COLO668 (cell line): ENCODE results near the gene METTL23.

Experiments
- DNase-seq: peaks from one replicate; lab custom pipeline; 2025; ENCODE audit not compliant: unreplicated experiment; lab: John Stamatoyannopoulos, UW

Gene METTL23

GRCh38 chr17:76726776-76727718 is at the start of gene METTL23:
METTL23 (plus strand) TSS chr17:76726839; CDS start chr17:76729711, 2,872 bp downstream.
- peak; percentile 71 for DNase-seq

GRCh38 chr17:76677406-76677805 is 49.2 kb upstream of the METTL23 start:
- DNase-seq, result no peak

GRCh38 chr17:76678330-76678729 is 48.3 kb upstream of the METTL23 start:
- DNase-seq, result no peak

GRCh38 chr17:76679239-76679638 is 47.4 kb upstream of the METTL23 start:
- no peak for DNase-seq

GRCh38 chr17:76681222-76682137 is 45.2 kb upstream of the METTL23 start:
- DNase-seq, result peak; percentile 49

- no peak for DNase-seq
These were observed 44.3 kb upstream of the METTL23 start for GRCh38 chr17:76682296-76682695.

GRCh38 chr17:76683011-76683755 is 43.5 kb upstream of the METTL23 start:
- DNase-seq, result no peak

- DNase-seq, result no peak
These were observed 42.5 kb upstream of the METTL23 start for GRCh38 chr17:76683921-76684745.

GRCh38 chr17:76684756-76685155 is 41.9 kb upstream of the METTL23 start:
- no peak for DNase-seq

GRCh38 chr17:76685366-76685765 is 41.3 kb upstream of the METTL23 start:
- no peak for DNase-seq

GRCh38 chr17:76685846-76686245 is 40.8 kb upstream of the METTL23 start:
- DNase-seq, result no peak

GRCh38 chr17:76686538-76687297 is 39.9 kb upstream of the METTL23 start:
- DNase-seq, result no peak

- no peak for DNase-seq
These were observed 39.1 kb upstream of the METTL23 start for GRCh38 chr17:76687298-76688164.

- no peak for DNase-seq
These were observed 38.4 kb upstream of the METTL23 start for GRCh38 chr17:76688165-76688622.

GRCh38 chr17:76689859-76690258 is 36.8 kb upstream of the METTL23 start:
- no peak for DNase-seq

- no peak for DNase-seq
These were observed 35.9 kb upstream of the METTL23 start for GRCh38 chr17:76690596-76691280.

GRCh38 chr17:76691379-76692191 is 35.1 kb upstream of the METTL23 start:
- DNase-seq, result no peak
